HCT116 (cell line): Measurements from ENCODE around the gene RNF169. TPM values are rescaled to one million over a fixed set of nuclear protein-coding genes. Genes with fewer than 3 reads are reported as not detected.

Experiments
- ATAC-seq: fragments of 200-7000 bp; cut with Tn5 transposase; 2 replicates; pipeline ENCODE4 v1.9.1; 2020; ENCODE audit warnings: mild to moderate bottlenecking, moderate library complexity
- BruUV-seq: library from RNA; stranded (reverse); fragments of 400-500 nt; replicated peaks from 2 replicates; lab custom pipeline; 2021; lab: Mats Ljungman, UMichigan
- CTCF ChIA-PET: fragments of 300-600 bp; sonication (Branson Sonifier 250); formaldehyde crosslinking; loops from one replicate; lab custom pipeline; 2021; ENCODE audit warnings: antibody characterized with exemption; lab: Charles Lee
- POLR2A ChIA-PET: fragments of 300-600, 350-600 bp; sonication (Branson Sonifier 250); formaldehyde crosslinking; loops from one replicate; lab custom pipeline; 2021; ENCODE audit warnings: antibody characterized with exemption; lab: Charles Lee
- RAD21 ChIA-PET, 2 experiments: fragments of 300-600 bp; sonication (Branson Sonifier 250); formaldehyde crosslinking; loops; one replicate each; lab custom pipeline; 2023; ENCODE audit warnings: low total read pairs in 2 of 2; ENCODE audit not compliant: uncharacterized antibody in 2 of 2, unreplicated experiment in 2 of 2, low non-redundant PET in 1 of 2; lab: Charles Lee
- DNase-seq: peaks from one replicate; pipeline ENCODE4 v3.0.0-alpha.2; 2010; ENCODE audit warnings: low read depth, low spot score
- H2AFZ ChIP-seq: fragments of 200-600 bp; shearing (Covaris generic), sonication (generic); 2 replicates; pipeline ENCODE4 v1.6.1; 2017; ENCODE audit warnings: low read depth, mixed run types, mixed read lengths, antibody characterized with exemption, low read length; ENCODE audit not compliant: poor library complexity, severe bottlenecking
- H3K27ac ChIP-seq: 2 replicates; pipeline ENCODE4 v1.5.1; 2012; ENCODE audit warnings: low read depth, low read length
- H3K27me3 ChIP-seq: fragments of 200-600 bp; sonication (generic); 2 replicates; pipeline ENCODE4 v1.6.1; 2016; ENCODE audit warnings: mixed run types, low read length, mixed read lengths; ENCODE audit not compliant: insufficient read depth
- H3K36me3 ChIP-seq, 2 experiments: fragments of 200-500 bp in 1 of 2; fragments of 200-600 bp in 1 of 2; sonication (Bioruptor generic) in 1 of 2; sonication (generic) in 1 of 2; 2 replicates each; pipeline versions ENCODE4 v1.5.1 to v1.6.1; 2014 to 2016; ENCODE audit warnings: low read length in 2 of 2, inconsistent platforms in 1 of 2, mixed read lengths in 1 of 2, mixed run types in 1 of 2; ENCODE audit not compliant: insufficient read depth in 2 of 2, control insufficient read depth in 1 of 2
- H3K4me1 ChIP-seq, 2 experiments: fragments of 200-600 bp in 1 of 2; sonication (generic) in 1 of 2; 2 replicates each; pipeline versions ENCODE4 v1.5.1 to v1.6.1; 2012 to 2017; ENCODE audit warnings: low read length in 2 of 2, inconsistent platforms in 1 of 2, mild to moderate bottlenecking in 1 of 2, mixed read lengths in 1 of 2, mixed run types in 1 of 2, moderate library complexity in 1 of 2; ENCODE audit not compliant: insufficient read depth in 2 of 2, control insufficient read depth in 1 of 2
- H3K4me2 ChIP-seq: fragments of 200-600 bp; sonication (generic); 2 replicates; pipeline ENCODE4 v1.6.1; 2017; ENCODE audit warnings: mixed run types, low read length, mixed read lengths
- H3K4me3 ChIP-seq, 2 experiments: fragments of 200-600 bp in 1 of 2; sonication (generic) in 1 of 2; replicated peaks in 1 of 2; 2 replicates each; pipeline ENCODE4 v1.5.1; 2011 to 2016; ENCODE audit warnings: low read length in 2 of 2, control low read depth in 1 of 2, low read depth in 1 of 2, mild to moderate bottlenecking in 1 of 2, mixed read lengths in 1 of 2, mixed run types in 1 of 2
- H3K79me2 ChIP-seq: fragments of 200-600 bp; sonication (generic); 2 replicates; pipeline ENCODE4 v1.6.1; 2017; ENCODE audit warnings: mild to moderate bottlenecking, mixed run types, low read length, moderate library complexity, mixed read lengths; ENCODE audit not compliant: insufficient read depth
- H3K9ac ChIP-seq: fragments of 200-600 bp; sonication (generic); 2 replicates; pipeline ENCODE4 v1.6.1; 2016; ENCODE audit warnings: low read length, mixed read lengths
- H3K9me2 ChIP-seq: fragments of 200-600 bp; sonication (generic), shearing (Covaris generic); 2 replicates; pipeline ENCODE4 v1.6.1; 2017; ENCODE audit warnings: mixed run types, mild to moderate bottlenecking, moderate library complexity; ENCODE audit not compliant: insufficient read depth
- H3K9me3 ChIP-seq, 2 experiments: fragments of 200-500 bp in 1 of 2; fragments of 200-600 bp in 1 of 2; sonication (Bioruptor generic) in 1 of 2; sonication (generic) in 1 of 2; 2 replicates each; pipeline ENCODE4 v1.6.1; 2014 to 2017; ENCODE audit warnings: low read length in 2 of 2, mixed read lengths in 2 of 2, inconsistent platforms in 1 of 2, low read depth in 1 of 2, mild to moderate bottlenecking in 1 of 2, mixed run types in 1 of 2, moderate library complexity in 1 of 2; ENCODE audit not compliant: control insufficient read depth in 1 of 2, insufficient read depth in 1 of 2
- H4K20me1 ChIP-seq: fragments of 200-600 bp; sonication (generic), shearing (Covaris generic); 2 replicates; pipeline ENCODE4 v1.6.1; 2017; ENCODE audit warnings: mixed run types, mild to moderate bottlenecking, moderate library complexity; ENCODE audit not compliant: insufficient read depth
- CBX3 ChIP-seq: IDR thresholded peaks from 2 replicates; pipeline ENCODE4 v1.6.1; 2012; ENCODE audit warnings: low read depth
- CEBPB ChIP-seq: IDR thresholded peaks from 2 replicates; pipeline ENCODE4 v1.6.1; 2012; ENCODE audit warnings: low read depth
- ELF1 ChIP-seq: IDR thresholded peaks from 2 replicates; pipeline ENCODE4 v1.6.1; 2012; ENCODE audit warnings: low read depth, borderline replicate concordance
- EZH2 ChIP-seq: fragments of 200-600 bp; sonication (generic); IDR thresholded peaks from 2 replicates; pipeline ENCODE4 v1.6.1; 2017; ENCODE audit warnings: antibody characterized with exemption, mixed run types
- EZH2phosphoT487 ChIP-seq: fragments of 200-600 bp; IDR thresholded peaks from 2 replicates; pipeline ENCODE4 v1.6.1; 2018; ENCODE audit warnings: antibody characterized with exemption, borderline replicate concordance
- FOSL1 ChIP-seq: IDR thresholded peaks from 2 replicates; pipeline ENCODE4 v1.6.1; 2012; ENCODE audit warnings: low read depth
- POLR2A ChIP-seq: IDR thresholded peaks from 2 replicates; pipeline ENCODE4 v1.7.0; 2011; ENCODE audit warnings: borderline replicate concordance; ENCODE audit not compliant: insufficient read depth, insufficient read length; ENCODE audit errors: extremely low read depth
- RAD21 ChIP-seq: IDR thresholded peaks from 2 replicates; pipeline ENCODE4 v1.6.1; 2012; ENCODE audit warnings: low read depth, mild to moderate bottlenecking
- SIN3A ChIP-seq: IDR thresholded peaks from 2 replicates; pipeline ENCODE4 v1.6.1; 2012; ENCODE audit warnings: low read depth
- SP1 ChIP-seq: IDR thresholded peaks from 2 replicates; pipeline ENCODE4 v1.6.1; 2012; ENCODE audit warnings: low read depth
- SRF ChIP-seq: IDR thresholded peaks from 2 replicates; pipeline ENCODE4 v1.6.1; 2012; ENCODE audit warnings: low read depth
- YY1 ChIP-seq: IDR thresholded peaks from 2 replicates; pipeline ENCODE4 v1.6.1; 2011; ENCODE audit warnings: low read length, low read depth, moderate library complexity, mild to moderate bottlenecking; ENCODE audit not compliant: insufficient replicate concordance; ENCODE audit errors: extremely low read depth
- ZNF274 ChIP-seq: fragments of 200-500 bp; sonication (Bioruptor generic); IDR thresholded peaks from 2 replicates; pipeline ENCODE4 v1.6.1; 2014; ENCODE audit warnings: mild to moderate bottlenecking, low read depth, low read length, inconsistent platforms
- intact Hi-C: fragments of 100-400 bp; cut with micrococcal nuclease; formaldehyde crosslinking; loops from 2 replicates; pipeline ENCODE4 v1.10.0; 2022
- total RNA-seq: library from RNA; stranded (reverse); gene quantifications from one replicate; pipeline ENCODE4 v1.2.1, GENCODE V29; 2021; ENCODE audit not compliant: unreplicated experiment
- TF ChIP-seq, protein P1 (sequence below): IDR thresholded peaks from 2 replicates; pipeline ENCODE4 v1.6.1; 2011; ENCODE audit warnings: mild to moderate bottlenecking, low read length, moderate library complexity; ENCODE audit not compliant: insufficient replicate concordance; ENCODE audit errors: extremely low read depth
- TF ChIP-seq, protein P2 (sequence below): IDR thresholded peaks from 2 replicates; pipeline ENCODE4 v1.6.1; 2012
- TF ChIP-seq, protein P3 (sequence below): IDR thresholded peaks from 2 replicates; pipeline ENCODE4 v1.6.1; 2012; ENCODE audit warnings: low read depth
- TF ChIP-seq, protein P4 (sequence below): IDR thresholded peaks from 2 replicates; pipeline ENCODE4 v1.6.1; 2012

The RNF169 gene
- total RNA-seq, 1 experiment from 2014 or later, result 22.5 TPM

DNA sequence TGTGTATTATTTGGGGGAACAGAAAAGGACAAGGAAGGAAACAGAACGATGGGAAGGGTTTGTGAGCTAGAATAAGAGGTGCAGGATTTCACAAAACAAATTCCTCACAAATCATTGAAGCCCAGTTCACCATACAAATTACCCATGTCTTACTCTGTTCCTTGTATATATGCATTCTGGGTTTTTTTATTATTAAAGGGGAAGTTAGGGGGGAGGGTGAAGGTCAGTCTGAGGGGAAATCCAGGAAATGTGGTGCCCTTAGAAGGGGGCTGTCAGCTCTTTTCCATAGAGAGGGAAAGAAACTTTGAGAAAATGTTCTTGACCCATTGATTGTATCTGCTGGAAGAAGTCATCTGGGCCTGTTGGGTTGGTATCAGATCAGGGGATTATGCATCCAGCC, 90.8 kb downstream of the RNF169 start:
- BruUV-seq, result no TSS peak
- H3K4me1 ChIP-seq, result no peaks in the 10 kb centered on the region
- no peak for ATAC-seq
- H3K4me3 ChIP-seq, result no peak overlapping the region
- CTCF ChIA-PET, result no interaction called here
- H3K9me3 ChIP-seq, result no peaks in the 10 kb centered on the region
- intact Hi-C loops, result no loop called here
- TF ChIP-seq CEBPB, result no peak
- TF ChIP-seq ELF1, result no peak
- no peak for TF ChIP-seq EZH2
- TF ChIP-seq POLR2A, result no peak
- no peak for TF ChIP-seq SP1
- no peak for TF ChIP-seq EZH2phosphoT487
- no peak for TF ChIP-seq FOSL1
- TF ChIP-seq, protein P1, sequence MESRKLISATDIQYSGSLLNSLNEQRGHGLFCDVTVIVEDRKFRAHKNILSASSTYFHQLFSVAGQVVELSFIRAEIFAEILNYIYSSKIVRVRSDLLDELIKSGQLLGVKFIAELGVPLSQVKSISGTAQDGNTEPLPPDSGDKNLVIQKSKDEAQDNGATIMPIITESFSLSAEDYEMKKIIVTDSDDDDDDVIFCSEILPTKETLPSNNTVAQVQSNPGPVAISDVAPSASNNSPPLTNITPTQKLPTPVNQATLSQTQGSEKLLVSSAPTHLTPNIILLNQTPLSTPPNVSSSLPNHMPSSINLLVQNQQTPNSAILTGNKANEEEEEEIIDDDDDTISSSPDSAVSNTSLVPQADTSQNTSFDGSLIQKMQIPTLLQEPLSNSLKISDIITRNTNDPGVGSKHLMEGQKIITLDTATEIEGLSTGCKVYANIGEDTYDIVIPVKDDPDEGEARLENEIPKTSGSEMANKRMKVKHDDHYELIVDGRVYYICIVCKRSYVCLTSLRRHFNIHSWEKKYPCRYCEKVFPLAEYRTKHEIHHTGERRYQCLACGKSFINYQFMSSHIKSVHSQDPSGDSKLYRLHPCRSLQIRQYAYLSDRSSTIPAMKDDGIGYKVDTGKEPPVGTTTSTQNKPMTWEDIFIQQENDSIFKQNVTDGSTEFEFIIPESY, result no peak
- no peak for TF ChIP-seq CBX3
- no peak for TF ChIP-seq SRF
- TF ChIP-seq SIN3A, result no peak
- TF ChIP-seq, protein P2, sequence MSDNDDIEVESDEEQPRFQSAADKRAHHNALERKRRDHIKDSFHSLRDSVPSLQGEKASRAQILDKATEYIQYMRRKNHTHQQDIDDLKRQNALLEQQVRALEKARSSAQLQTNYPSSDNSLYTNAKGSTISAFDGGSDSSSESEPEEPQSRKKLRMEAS, result no peak
- TF ChIP-seq, protein P3, sequence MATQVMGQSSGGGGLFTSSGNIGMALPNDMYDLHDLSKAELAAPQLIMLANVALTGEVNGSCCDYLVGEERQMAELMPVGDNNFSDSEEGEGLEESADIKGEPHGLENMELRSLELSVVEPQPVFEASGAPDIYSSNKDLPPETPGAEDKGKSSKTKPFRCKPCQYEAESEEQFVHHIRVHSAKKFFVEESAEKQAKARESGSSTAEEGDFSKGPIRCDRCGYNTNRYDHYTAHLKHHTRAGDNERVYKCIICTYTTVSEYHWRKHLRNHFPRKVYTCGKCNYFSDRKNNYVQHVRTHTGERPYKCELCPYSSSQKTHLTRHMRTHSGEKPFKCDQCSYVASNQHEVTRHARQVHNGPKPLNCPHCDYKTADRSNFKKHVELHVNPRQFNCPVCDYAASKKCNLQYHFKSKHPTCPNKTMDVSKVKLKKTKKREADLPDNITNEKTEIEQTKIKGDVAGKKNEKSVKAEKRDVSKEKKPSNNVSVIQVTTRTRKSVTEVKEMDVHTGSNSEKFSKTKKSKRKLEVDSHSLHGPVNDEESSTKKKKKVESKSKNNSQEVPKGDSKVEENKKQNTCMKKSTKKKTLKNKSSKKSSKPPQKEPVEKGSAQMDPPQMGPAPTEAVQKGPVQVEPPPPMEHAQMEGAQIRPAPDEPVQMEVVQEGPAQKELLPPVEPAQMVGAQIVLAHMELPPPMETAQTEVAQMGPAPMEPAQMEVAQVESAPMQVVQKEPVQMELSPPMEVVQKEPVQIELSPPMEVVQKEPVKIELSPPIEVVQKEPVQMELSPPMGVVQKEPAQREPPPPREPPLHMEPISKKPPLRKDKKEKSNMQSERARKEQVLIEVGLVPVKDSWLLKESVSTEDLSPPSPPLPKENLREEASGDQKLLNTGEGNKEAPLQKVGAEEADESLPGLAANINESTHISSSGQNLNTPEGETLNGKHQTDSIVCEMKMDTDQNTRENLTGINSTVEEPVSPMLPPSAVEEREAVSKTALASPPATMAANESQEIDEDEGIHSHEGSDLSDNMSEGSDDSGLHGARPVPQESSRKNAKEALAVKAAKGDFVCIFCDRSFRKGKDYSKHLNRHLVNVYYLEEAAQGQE, result no peak
- no peak for TF ChIP-seq YY1
- TF ChIP-seq, protein P4, sequence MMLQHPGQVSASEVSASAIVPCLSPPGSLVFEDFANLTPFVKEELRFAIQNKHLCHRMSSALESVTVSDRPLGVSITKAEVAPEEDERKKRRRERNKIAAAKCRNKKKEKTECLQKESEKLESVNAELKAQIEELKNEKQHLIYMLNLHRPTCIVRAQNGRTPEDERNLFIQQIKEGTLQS, result no peak
- TF ChIP-seq RAD21, result no peak
- no peak for TF ChIP-seq ZNF274
- TF ChIP-seq, all 23 proteins: peak for 0
- H4K20me1 ChIP-seq, result no peaks in the 10 kb centered on the region
- DNase-seq, result no peak
- no peaks in the 10 kb centered on the region for H3K79me2 ChIP-seq
- H3K27ac ChIP-seq, result no peak overlapping the region
- ChIA-PET POLR2A (no interaction called here), RAD21 (no interaction called here)
- no peaks in the 10 kb centered on the region for H3K27me3 ChIP-seq
- H3K36me3 ChIP-seq, result peaks cover 23 to 29% of the 10 kb centered on the region in 2 experiments
- H3K4me2 ChIP-seq, result no peak overlapping the region
- H3K9ac ChIP-seq, result no peak overlapping the region
- no peaks in the 10 kb centered on the region for H3K9me2 ChIP-seq
- no peak overlapping the region for H2AFZ ChIP-seq
